K562 (cell line): ENCODE data around the gene TTLL11. TPM values are rescaled to one million over a fixed set of nuclear protein-coding genes. Genes with fewer than 3 reads are reported as not detected.

ENCODE experiments used
- ATAC-seq: fragments of 200-7000 bp; cut with Tn5 transposase; 3 replicates; pipeline ENCODE4 v1.9.1; 2020; ENCODE audit warnings: moderate library complexity
- BruUV-seq: library from RNA; stranded (reverse); fragments of 400-500 nt; replicated peaks from 2 replicates; lab custom pipeline; 2021; lab: Mats Ljungman, UMichigan
- CTCF ChIA-PET: fragments of 300-600 bp; formaldehyde crosslinking; extraction: SDS; loops from one replicate; lab custom pipeline; 2021; ENCODE audit warnings: low intra/inter-chr PET ratio; lab: Yijun Ruan, JAX
- POLR2A ChIA-PET: fragments of 300-600, 350-650 bp; sonication (Branson Sonifier 250); formaldehyde crosslinking; extraction: SDS; loops from one replicate; lab custom pipeline; 2021; ENCODE audit warnings: antibody characterized with exemption, inconsistent platforms; lab: Yijun Ruan, JAX
- DNase-seq, 4 experiments: peaks; one replicate each; pipeline versions ENCODE4 v3.0.0 to v3.0.0-alpha.2; 2011 to 2018; ENCODE audit warnings: low spot score in 3 of 4, mixed read lengths in 3 of 4; ENCODE audit errors: extremely low read depth in 1 of 4
- FAIRE-seq: peaks from 2 replicates; lab custom pipeline; 2011; peaks lifted over from hg19 to GRCh38; lab: Jason Lieb, UNC
- H2AFZ ChIP-seq: 2 replicates; pipeline ENCODE4 v1.6.0; 2011; ENCODE audit warnings: low read depth, low read length, control low read depth, inconsistent platforms
- H3K27ac ChIP-seq: fragments of 200-600 bp; 3 replicates; pipeline ENCODE4 v1.8.0; 2011; ENCODE audit warnings: low read depth, mild to moderate bottlenecking, control low read depth, inconsistent platforms, low read length, moderate library complexity, mixed read lengths; ENCODE audit errors: extremely low read depth
- H3K27me3 ChIP-seq, 2 experiments: fragments of 300-600 bp in 1 of 2; 2 replicates in 1 of 2; 3 replicates in 1 of 2; pipeline versions ENCODE4 v1.6.0 to v1.8.0; 2011; ENCODE audit warnings: inconsistent platforms in 2 of 2, low read length in 2 of 2, mild to moderate bottlenecking in 1 of 2, mixed read lengths in 1 of 2, moderate library complexity in 1 of 2; ENCODE audit not compliant: control insufficient read depth in 2 of 2, insufficient read depth in 2 of 2
- H3K36me3 ChIP-seq: fragments of 300-600 bp; 3 replicates; pipeline ENCODE4 v1.8.0; 2011; ENCODE audit warnings: mild to moderate bottlenecking, low read length, inconsistent platforms; ENCODE audit not compliant: control insufficient read depth, insufficient read depth
- H3K4me1 ChIP-seq, 2 experiments: fragments of 200-600 bp in 1 of 2; replicated peaks in 1 of 2; 2 replicates in 1 of 2; 3 replicates in 1 of 2; pipeline versions ENCODE4 v1.5.1 to v1.8.0; 2011; ENCODE audit warnings: inconsistent platforms in 2 of 2, low read length in 2 of 2, mild to moderate bottlenecking in 1 of 2, mixed read lengths in 1 of 2, moderate library complexity in 1 of 2; ENCODE audit not compliant: control insufficient read depth in 2 of 2, insufficient read depth in 2 of 2
- H3K4me2 ChIP-seq: 2 replicates; pipeline ENCODE4 v1.6.1; 2011; ENCODE audit warnings: low read length, control low read depth, inconsistent platforms, mixed read lengths; ENCODE audit not compliant: insufficient read depth
- H3K4me3 ChIP-seq: fragments of 200-600 bp; sonication (generic), shearing (Covaris generic); 2 replicates; pipeline ENCODE4 v1.5.1; 2016; ENCODE audit warnings: control low read depth, inconsistent platforms
- H3K79me2 ChIP-seq: fragments of 200-600 bp; 3 replicates; pipeline ENCODE4 v1.8.0; 2011; ENCODE audit warnings: low read length, inconsistent platforms; ENCODE audit not compliant: control insufficient read depth, insufficient read depth
- H3K9ac ChIP-seq, 2 experiments: 2 replicates each; pipeline versions ENCODE4 v1.6.0 to v1.6.1; 2011; ENCODE audit warnings: low read depth in 2 of 2, low read length in 2 of 2, control low read depth in 1 of 2, inconsistent platforms in 1 of 2, mild to moderate bottlenecking in 1 of 2, mixed read lengths in 1 of 2; ENCODE audit not compliant: insufficient read depth in 1 of 2
- H3K9me1 ChIP-seq: one replicate; pipeline ENCODE4 v1.6.0; 2011; ENCODE audit warnings: inconsistent platforms, mild to moderate bottlenecking, low read length, moderate library complexity; ENCODE audit not compliant: control insufficient read depth, insufficient read depth
- H3K9me3 ChIP-seq: replicated peaks from 2 replicates; pipeline ENCODE4 v1.5.1; 2011; ENCODE audit warnings: low read depth, low read length, inconsistent platforms; ENCODE audit not compliant: control insufficient read depth, insufficient read depth
- H4K20me1 ChIP-seq: replicated peaks from 2 replicates; pipeline ENCODE4 v1.6.1; 2011; ENCODE audit warnings: low read length, inconsistent platforms, mixed read lengths; ENCODE audit not compliant: control insufficient read depth, insufficient read depth
- CHD7 ChIP-seq: fragments of 200-600 bp; sonication (generic); IDR thresholded peaks from one replicate; pipeline ENCODE4 v1.6.1; 2012; ENCODE audit warnings: mild to moderate bottlenecking, low read depth, low read length, inconsistent platforms
- HIVEP1 ChIP-seq: fragments of 250-450 bp; sonication (Bioruptor Pico); IDR thresholded peaks from 2 replicates; pipeline ENCODE4 v1.4.0; 2020; ENCODE audit warnings: mild to moderate bottlenecking
- IRF1 ChIP-seq: sonication (generic); formaldehyde crosslinking; IDR thresholded peaks from 2 replicates; pipeline ENCODE4 v1.8.0; 2022; ENCODE audit warnings: missing genetic modification reagents, mild to moderate bottlenecking, borderline replicate concordance
- MTF1 ChIP-seq: fragments of 250-450 bp; sonication (Bioruptor Pico); IDR thresholded peaks from 2 replicates; pipeline ENCODE4 v1.9.0; 2021; ENCODE audit warnings: moderate library complexity, mild to moderate bottlenecking, inconsistent platforms, borderline replicate concordance
- WGBS: fragments of 100-300 bp; shearing (Covaris generic); methylation state at CpG from one replicate; pipeline ENCODE4 v1.1.6; 2016; ENCODE audit warnings: low coverage, mixed read lengths; ENCODE audit not compliant: insufficient coverage; ENCODE audit errors: missing lambda C conversion rate; 5-methylcytosine and 5-hydroxymethylcytosine counted together
- in situ Hi-C: fragments of 300-500 bp; cut with MboI; formaldehyde crosslinking; loops from 4 replicates; pipeline ENCODE4 v1.15.0; 2018; ENCODE audit warnings: inconsistent platforms, mixed read lengths
- intact Hi-C: fragments of 100-400 bp; cut with micrococcal nuclease; formaldehyde crosslinking; loops from 2 replicates; pipeline ENCODE4 v1.14.2; 2022
- polyA plus RNA-seq, 8 experiments: library from polyadenylated mRNA; depleted of rRNA in 4 of 8; stranded (reverse) in 5 of 8; unstranded in 3 of 8; fragments of >200 nt; fragmentation: Nextera tagmentation in 2 of 8; fragmentation: Illumina TruSeq in 1 of 8; extraction: Ambion mirVana in 2 of 8; extraction: Trizol in 1 of 8; gene quantifications; 2 replicates each; pipeline versions ENCODE4 v1.2.1 to v1.2.3, GENCODE V29; 2011 to 2014; ENCODE audit warnings: inconsistent platforms in 1 of 8, missing spikeins in 1 of 8
- total RNA-seq, 7 experiments: library from RNA; depleted of rRNA in 6 of 7; stranded (reverse); fragments of >200 nt in 6 of 7; fragmentation: Illumina TruSeq in 2 of 7; extraction: Trizol in 2 of 7; gene quantifications; 2 replicates each; pipeline versions ENCODE4 v1.2.1 to v1.2.3, GENCODE V29; 2011 to 2021; ENCODE audit warnings: low replicate concordance in 1 of 7

The TTLL11 gene
- total and polyA plus RNA-seq, 9 of the 15 experiments (the other 6 are each of a cell fraction or from before 2014, with no cell fraction given): 0.83 to 4.4 (median 2.7) TPM

GRCh38 chr9:122051351-122052321 lies 41.5 kb downstream of the TTLL11 start:
- DNase-seq: peak; percentile 37 to 82 (median 45)
- intact Hi-C loops (no loop called here), in situ Hi-C loops (no loop called here)
- FAIRE-seq: peak; percentile 88
- Histone ChIP-seq H3K4me3 (no peak overlapping the region), H3K27ac (peak overlapping the region; percentile 60; the same call in 2 of the 3 replicates), H3K4me2 (peak overlapping the region; percentile 59), H2AFZ (peak overlapping the region; percentile 53; the same call in 1 of the 2 replicates), H4K20me1 (peaks cover 6% of the 10 kb centered on the region; the same call in 1 of the 2 replicates), H3K36me3 (no peaks in the 10 kb centered on the region), H3K27me3 (no peaks in the 10 kb centered on the region), H3K9ac (peak overlapping the region in 1 of 2 experiments; percentile 20; a peak in 1 of 4 replicates), H3K79me2 (no peaks in the 10 kb centered on the region), H3K4me1 (peaks cover 8 to 18% of the 10 kb centered on the region in 2 experiments; a peak in 3 of 5 replicates), H3K9me3 (no peaks in the 10 kb centered on the region), H3K9me1 (peaks cover 3% of the 10 kb centered on the region)
- POLR2A ChIA-PET: interaction anchor here (1.4 kb wide), 1 partner anchor 14 kb away, joined by 3 read pairs; no protein-coding TSS in a partner anchor
- ATAC-seq: peak; percentile 80
- BruUV-seq: no TSS peak
- CTCF ChIA-PET: no interaction called here
- WGBS: 3% methylated on average over 6 of the region's 7 CpGs
- no peak for TF ChIP-seq CHD7
- no peak for TF ChIP-seq IRF1 (CRISPR knock-in tag)
- TF ChIP-seq HIVEP1: no peak
- TF ChIP-seq MTF1: no peak
